ENCODE data around the gene ZBTB40.

The ZBTB40 gene

DNA sequence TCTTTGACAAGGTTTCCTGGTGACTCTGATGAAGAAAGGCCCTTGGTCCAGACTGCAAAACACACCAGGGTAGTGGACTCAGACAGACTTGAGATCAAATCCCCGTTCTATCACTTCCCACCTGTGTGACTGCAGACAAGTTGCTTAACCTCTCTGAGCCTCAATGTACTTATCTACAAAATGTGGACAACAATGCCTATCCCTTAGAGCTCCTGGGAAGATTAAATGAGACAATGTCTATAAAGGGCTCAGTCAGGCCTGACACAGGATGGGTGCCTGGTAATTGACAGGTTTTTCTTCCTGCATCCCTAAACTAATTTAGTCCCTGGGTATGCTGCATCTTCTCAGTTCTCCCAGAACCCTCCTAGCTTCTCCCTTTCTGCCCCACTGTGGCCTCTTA is 37.9 kb upstream of the ZBTB40 start:
- no peaks in the 10 kb centered on the region for H3K9me3 ChIP-seq (ENCODE audit: control insufficient read depth, low read length)
- H3K4me3 ChIP-seq (ENCODE audit: insufficient read depth, low read depth, low read length, poor library complexity, severe bottlenecking) = no peak overlapping the region
- no peak for DNase-seq
- H3K36me3 ChIP-seq (ENCODE audit: control insufficient read depth, insufficient read depth, low read length) = no peaks in the 10 kb centered on the region
- H3K27me3 ChIP-seq (replicated peaks; ENCODE audit: control insufficient read depth, insufficient read depth, low read length, poor library complexity, severe bottlenecking) = peaks cover 7% of the 10 kb centered on the region
- H3K27ac ChIP-seq (ENCODE audit: insufficient read depth, low read length, poor library complexity, severe bottlenecking) = no peak overlapping the region
- H3K4me1 ChIP-seq (ENCODE audit: control insufficient read depth, insufficient read depth, low read length, poor library complexity, severe bottlenecking) = no peaks in the 10 kb centered on the region

GRCh38 chr1:22414244-22414751 is 37.4 kb upstream of the ZBTB40 start:
- no peaks in the 10 kb centered on the region for H3K36me3 ChIP-seq (ENCODE audit: control insufficient read depth, insufficient read depth, low read length)

DNA sequence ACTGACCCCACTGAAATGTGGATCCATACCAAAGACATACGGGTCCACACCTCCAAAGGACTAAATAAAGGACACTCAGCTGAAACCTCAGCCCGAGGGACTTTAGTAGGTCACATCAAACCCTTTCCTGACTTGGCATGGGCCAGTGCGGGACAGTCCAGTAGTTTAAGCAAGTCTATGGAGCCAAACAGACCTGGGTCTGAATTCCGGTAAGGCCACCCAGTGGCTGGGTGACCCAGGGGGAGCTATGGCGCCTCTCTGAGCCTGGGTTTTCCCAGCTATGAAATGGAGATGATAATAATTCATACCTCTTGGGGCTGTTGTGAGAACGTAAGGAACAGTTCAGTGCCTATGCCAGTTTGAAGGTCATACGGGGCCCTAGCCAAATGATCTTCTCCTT is 36.2 kb upstream of the ZBTB40 start:
- H3K36me3 ChIP-seq (ENCODE audit: control insufficient read depth, insufficient read depth, low read length) = no peaks in the 10 kb centered on the region
- H3K4me1 ChIP-seq (ENCODE audit: control insufficient read depth, insufficient read depth, low read length, poor library complexity, severe bottlenecking) = no peaks in the 10 kb centered on the region
- DNase-seq = no peak
- H3K4me3 ChIP-seq (ENCODE audit: insufficient read depth, low read depth, low read length, poor library complexity, severe bottlenecking) = no peak overlapping the region
- no peak overlapping the region for H3K27ac ChIP-seq (ENCODE audit: insufficient read depth, low read length, poor library complexity, severe bottlenecking)
- peaks cover 15% of the 10 kb centered on the region for H3K27me3 ChIP-seq (replicated peaks; ENCODE audit: control insufficient read depth, insufficient read depth, low read length, poor library complexity, severe bottlenecking)
- H3K9me3 ChIP-seq (ENCODE audit: control insufficient read depth, low read length) = no peaks in the 10 kb centered on the region

More at GRCh38 chr1:22414244-22414751, 37.4 kb upstream of the ZBTB40 start:
- DNase-seq = no peak
- H3K4me3 ChIP-seq (ENCODE audit: insufficient read depth, low read depth, low read length, poor library complexity, severe bottlenecking) = no peak overlapping the region
- no peaks in the 10 kb centered on the region for H3K4me1 ChIP-seq (ENCODE audit: control insufficient read depth, insufficient read depth, low read length, poor library complexity, severe bottlenecking)
- H3K9me3 ChIP-seq (ENCODE audit: control insufficient read depth, low read length) = no peaks in the 10 kb centered on the region
- no peak overlapping the region for H3K27ac ChIP-seq (ENCODE audit: insufficient read depth, low read length, poor library complexity, severe bottlenecking)
- peaks cover 11% of the 10 kb centered on the region for H3K27me3 ChIP-seq (replicated peaks; ENCODE audit: control insufficient read depth, insufficient read depth, low read length, poor library complexity, severe bottlenecking)

- Histone ChIP-seq H3K9me3 (ENCODE audit: control insufficient read depth, low read length) (no peaks in the 10 kb centered on the region), H3K36me3 (ENCODE audit: control insufficient read depth, insufficient read depth, low read length) (no peaks in the 10 kb centered on the region), H3K27me3 (replicated peaks; ENCODE audit: control insufficient read depth, insufficient read depth, low read length, poor library complexity, severe bottlenecking) (peaks cover 15% of the 10 kb centered on the region), H3K27ac (ENCODE audit: insufficient read depth, low read length, poor library complexity, severe bottlenecking) (no peak overlapping the region), H3K4me3 (ENCODE audit: insufficient read depth, low read depth, low read length, poor library complexity, severe bottlenecking) (no peak overlapping the region), H3K4me1 (ENCODE audit: control insufficient read depth, insufficient read depth, low read length, poor library complexity, severe bottlenecking) (no peaks in the 10 kb centered on the region)
- peak; percentile 27 to 43 (median 30) for DNase-seq
These were observed 34.8 kb upstream of the ZBTB40 start for GRCh38 chr1:22416555-22417454.

DNA sequence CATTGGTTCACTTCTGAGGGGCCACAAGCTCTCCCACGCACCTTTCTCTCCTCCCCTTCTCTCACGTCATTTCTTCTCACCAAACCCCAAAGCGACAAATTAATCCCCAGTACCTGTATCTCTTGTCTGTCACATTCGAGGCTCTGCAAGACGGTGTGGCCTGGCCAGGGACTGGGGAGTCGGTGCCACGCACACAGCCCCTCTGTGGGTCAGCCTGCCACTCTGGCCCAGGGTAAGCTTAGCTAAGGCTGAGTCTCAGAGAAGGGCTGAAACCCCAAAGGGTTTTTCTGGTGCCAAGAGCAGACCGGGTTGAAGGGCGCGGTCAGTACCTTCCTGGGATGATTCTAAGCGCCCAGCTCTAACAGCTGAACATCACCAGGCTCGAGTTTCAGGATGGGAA is 34.2 kb upstream of the ZBTB40 start:
- Histone ChIP-seq H3K4me3 (ENCODE audit: insufficient read depth, low read depth, low read length, poor library complexity, severe bottlenecking) (no peak overlapping the region), H3K27ac (ENCODE audit: insufficient read depth, low read length, poor library complexity, severe bottlenecking) (no peak overlapping the region), H3K9me3 (ENCODE audit: control insufficient read depth, low read length) (no peaks in the 10 kb centered on the region), H3K36me3 (ENCODE audit: control insufficient read depth, insufficient read depth, low read length) (no peaks in the 10 kb centered on the region), H3K27me3 (replicated peaks; ENCODE audit: control insufficient read depth, insufficient read depth, low read length, poor library complexity, severe bottlenecking) (peaks cover 15% of the 10 kb centered on the region), H3K4me1 (ENCODE audit: control insufficient read depth, insufficient read depth, low read length, poor library complexity, severe bottlenecking) (no peaks in the 10 kb centered on the region)
- DNase-seq = no peak

DNA sequence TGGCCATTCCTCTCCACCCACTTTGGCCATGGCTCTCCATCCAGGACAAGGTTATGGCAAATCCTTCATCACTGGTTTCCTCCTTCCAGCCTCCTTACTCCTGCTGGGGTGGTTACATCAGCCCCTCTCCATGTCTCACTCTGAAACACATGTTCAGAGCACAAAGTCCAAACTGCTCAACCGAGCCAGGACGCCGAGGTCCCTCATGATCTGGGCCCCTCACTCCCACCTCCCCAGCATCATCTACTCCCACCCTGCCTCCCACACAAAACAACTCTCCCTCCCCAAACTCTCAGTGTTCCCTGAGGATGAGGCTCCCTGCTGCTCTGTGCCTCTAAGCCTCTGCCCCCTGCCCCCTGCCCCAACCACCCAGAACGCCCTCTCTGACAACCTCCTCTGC is 33.3 kb upstream of the ZBTB40 start:
- H3K27ac ChIP-seq (ENCODE audit: insufficient read depth, low read length, poor library complexity, severe bottlenecking) = no peak overlapping the region
- no peak overlapping the region for H3K4me3 ChIP-seq (ENCODE audit: insufficient read depth, low read depth, low read length, poor library complexity, severe bottlenecking)
- no peaks in the 10 kb centered on the region for H3K36me3 ChIP-seq (ENCODE audit: control insufficient read depth, insufficient read depth, low read length)
- H3K27me3 ChIP-seq (replicated peaks; ENCODE audit: control insufficient read depth, insufficient read depth, low read length, poor library complexity, severe bottlenecking) = peaks cover 15% of the 10 kb centered on the region
- no peaks in the 10 kb centered on the region for H3K9me3 ChIP-seq (ENCODE audit: control insufficient read depth, low read length)
- no peaks in the 10 kb centered on the region for H3K4me1 ChIP-seq (ENCODE audit: control insufficient read depth, insufficient read depth, low read length, poor library complexity, severe bottlenecking)
- no peak for DNase-seq

- H3K4me1 ChIP-seq (ENCODE audit: control insufficient read depth, insufficient read depth, low read length, poor library complexity, severe bottlenecking) = no peaks in the 10 kb centered on the region
- H3K27ac ChIP-seq (ENCODE audit: insufficient read depth, low read length, poor library complexity, severe bottlenecking) = no peak overlapping the region
- no peak overlapping the region for H3K4me3 ChIP-seq (ENCODE audit: insufficient read depth, low read depth, low read length, poor library complexity, severe bottlenecking)
- no peaks in the 10 kb centered on the region for H3K36me3 ChIP-seq (ENCODE audit: control insufficient read depth, insufficient read depth, low read length)
- H3K27me3 ChIP-seq (replicated peaks; ENCODE audit: control insufficient read depth, insufficient read depth, low read length, poor library complexity, severe bottlenecking) = peaks cover 15% of the 10 kb centered on the region
- no peaks in the 10 kb centered on the region for H3K9me3 ChIP-seq (ENCODE audit: control insufficient read depth, low read length)
- DNase-seq = no peak
These were observed 32.7 kb upstream of the ZBTB40 start for GRCh38 chr1:22418933-22419382.

DNA sequence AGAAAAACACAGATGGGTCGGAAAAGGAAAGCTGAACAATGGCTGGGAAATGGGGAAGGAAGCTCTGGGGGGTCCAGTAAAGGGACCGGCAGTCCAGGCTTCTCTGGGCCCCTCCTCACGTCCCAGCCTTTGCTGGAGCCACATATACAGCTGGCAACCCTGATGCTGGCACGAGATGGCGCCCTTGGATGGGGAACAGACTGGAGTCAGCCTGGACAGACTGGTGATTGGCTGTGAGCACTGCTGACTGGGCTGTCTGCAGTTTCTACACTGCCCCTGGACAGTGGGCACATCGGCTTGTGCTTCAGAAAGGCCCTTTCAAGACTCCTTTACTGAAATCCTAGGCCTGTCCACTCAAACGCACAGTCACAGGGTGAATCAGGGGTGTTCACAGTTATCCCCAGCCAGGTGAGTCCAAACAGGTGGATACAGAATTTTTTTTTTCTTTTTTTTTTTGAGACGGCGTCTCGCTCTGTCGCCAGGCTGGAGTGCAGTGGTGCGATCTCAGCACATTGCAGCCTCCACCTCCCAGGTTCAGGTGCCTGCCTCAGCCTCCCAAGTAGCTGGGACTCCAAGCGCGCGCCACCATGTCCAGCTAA is 31.1 kb upstream of the ZBTB40 start:
- no peaks in the 10 kb centered on the region for H3K4me1 ChIP-seq (ENCODE audit: control insufficient read depth, insufficient read depth, low read length, poor library complexity, severe bottlenecking)
- DNase-seq = peak in 1 of 3 donors; percentile 13
- H3K27me3 ChIP-seq (replicated peaks; ENCODE audit: control insufficient read depth, insufficient read depth, low read length, poor library complexity, severe bottlenecking) = peaks cover 15% of the 10 kb centered on the region
- no peak overlapping the region for H3K4me3 ChIP-seq (ENCODE audit: insufficient read depth, low read depth, low read length, poor library complexity, severe bottlenecking)
- no peaks in the 10 kb centered on the region for H3K9me3 ChIP-seq (ENCODE audit: control insufficient read depth, low read length)
- H3K27ac ChIP-seq (ENCODE audit: insufficient read depth, low read length, poor library complexity, severe bottlenecking) = no peak overlapping the region
- H3K36me3 ChIP-seq (ENCODE audit: control insufficient read depth, insufficient read depth, low read length) = no peaks in the 10 kb centered on the region

- Histone ChIP-seq H3K36me3 (ENCODE audit: control insufficient read depth, insufficient read depth, low read length) (no peaks in the 10 kb centered on the region), H3K27ac (ENCODE audit: insufficient read depth, low read length, poor library complexity, severe bottlenecking) (no peak overlapping the region), H3K4me1 (ENCODE audit: control insufficient read depth, insufficient read depth, low read length, poor library complexity, severe bottlenecking) (no peaks in the 10 kb centered on the region), H3K9me3 (ENCODE audit: control insufficient read depth, low read length) (no peaks in the 10 kb centered on the region), H3K27me3 (replicated peaks; ENCODE audit: control insufficient read depth, insufficient read depth, low read length, poor library complexity, severe bottlenecking) (no peaks in the 10 kb centered on the region), H3K4me3 (ENCODE audit: insufficient read depth, low read depth, low read length, poor library complexity, severe bottlenecking) (no peak overlapping the region)
- DNase-seq = no peak
These were observed 24.9 kb upstream of the ZBTB40 start for GRCh38 chr1:22426781-22427180.

DNA sequence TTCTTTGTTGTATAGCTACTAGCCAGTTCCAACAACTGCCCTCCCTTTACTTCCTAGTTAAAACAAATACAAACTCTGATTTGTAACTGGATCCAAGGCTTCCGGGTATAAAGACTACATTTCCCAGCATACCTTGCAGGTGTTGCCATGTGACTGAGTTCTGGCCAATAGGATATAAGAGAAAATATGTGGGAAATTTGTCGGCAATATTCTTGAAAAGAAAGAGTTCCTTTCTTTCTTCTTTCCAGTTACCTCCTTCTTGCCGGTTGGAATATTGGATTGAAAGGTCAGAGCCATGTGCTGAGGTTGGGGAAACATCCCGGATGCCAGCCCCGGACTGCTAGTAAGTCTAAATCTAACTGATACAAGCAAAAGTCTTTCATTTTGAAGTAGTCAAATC is 23.0 kb upstream of the ZBTB40 start:
- Histone ChIP-seq H3K27ac (ENCODE audit: insufficient read depth, low read length, poor library complexity, severe bottlenecking) (no peak overlapping the region), H3K4me3 (ENCODE audit: insufficient read depth, low read depth, low read length, poor library complexity, severe bottlenecking) (peak overlapping the region; percentile 16), H3K4me1 (ENCODE audit: control insufficient read depth, insufficient read depth, low read length, poor library complexity, severe bottlenecking) (no peaks in the 10 kb centered on the region), H3K36me3 (ENCODE audit: control insufficient read depth, insufficient read depth, low read length) (no peaks in the 10 kb centered on the region), H3K9me3 (ENCODE audit: control insufficient read depth, low read length) (no peaks in the 10 kb centered on the region), H3K27me3 (replicated peaks; ENCODE audit: control insufficient read depth, insufficient read depth, low read length, poor library complexity, severe bottlenecking) (no peaks in the 10 kb centered on the region)
- peak in 1 of 3 donors; percentile 17 for DNase-seq
